ENCODE data around the gene ELANE.
"Not testable (repeated sequence)": the region's sequence is repeated elsewhere in the genome, so short reads cannot be mapped to it uniquely, and the experiment has no call there.

The ELANE gene

GRCh38 chr19:814152-815078 lies 37.7 kb upstream of the ELANE start:
- no peak for DNase-seq

GRCh38 chr19:815079-815774 lies 36.9 kb upstream of the ELANE start:
- DNase-seq = no peak

GRCh38 chr19:815775-816499 lies 36.2 kb upstream of the ELANE start:
- no peak for DNase-seq

GRCh38 chr19:816500-816857 lies 35.6 kb upstream of the ELANE start:
- DNase-seq = no peak

- not testable (repeated sequence) for DNase-seq
These were observed 31.9 kb upstream of the ELANE start for GRCh38 chr19:820212-820611.

GRCh38 chr19:821231-821824 lies 30.8 kb upstream of the ELANE start:
- DNase-seq = no peak

- DNase-seq = no peak
These were observed 30.1 kb upstream of the ELANE start, which contains the start of gene PLPPR3 for GRCh38 chr19:821825-822503. PLPPR3 (minus strand) TSS chr19:821955; CDS start chr19:821559, 396 bp downstream.

- DNase-seq = no peak
These were observed 28.5 kb upstream of the ELANE start for GRCh38 chr19:823565-824121.

GRCh38 chr19:824885-825284 lies 27.2 kb upstream of the ELANE start:
- DNase-seq = no peak

- no peak for DNase-seq
These were observed 26.0 kb upstream of the ELANE start for GRCh38 chr19:825897-826644.

- DNase-seq = no peak
These were observed 24.8 kb upstream of the ELANE start for GRCh38 chr19:827314-827709.

GRCh38 chr19:827710-828321 lies 24.3 kb upstream of the ELANE start, which contains the start of gene AZU1:
AZU1 (plus strand) TSS chr19:827837; CDS start chr19:827847, 10 bp downstream.
- no peak for DNase-seq

- DNase-seq = no peak
These were observed 22.9 kb upstream of the ELANE start for GRCh38 chr19:829129-829758.

- DNase-seq = no peak
These were observed 20.4 kb upstream of the ELANE start for GRCh38 chr19:831407-832369.

GRCh38 chr19:834216-834615 lies 17.9 kb upstream of the ELANE start:
- no peak for DNase-seq

GRCh38 chr19:835210-835810 lies 16.8 kb upstream of the ELANE start:
- no peak for DNase-seq

GRCh38 chr19:840519-841206 lies 11.4 kb upstream of the ELANE start, which contains the start of gene PRTN3:
PRTN3 (plus strand) TSS chr19:840999; CDS start chr19:841009, 10 bp downstream.
- no peak for DNase-seq

- DNase-seq = not testable (repeated sequence)
These were observed 9.3 kb upstream of the ELANE start for GRCh38 chr19:842802-843179.
